Esophagus muscularis mucosa (tissue), 4 donors: ENCODE data around the gene TMEM126A.

Experiments
- EP300 ChIP-seq: sonication (generic); formaldehyde crosslinking; IDR thresholded peaks from one replicate; pipeline ENCODE4 v1.6.1; 2017; ENCODE audit warnings: antibody characterized with exemption
- POLR2A ChIP-seq: fragments of 450-650 bp; IDR thresholded peaks from one replicate; pipeline ENCODE4 v1.6.1; 2017; ENCODE audit warnings: antibody characterized with exemption, moderate library complexity, mild to moderate bottlenecking, low read depth
- POLR2AphosphoS5 ChIP-seq, 2 donors: sonication (generic); formaldehyde crosslinking; IDR thresholded peaks; one replicate each; pipeline ENCODE4 v1.6.1; 2017; ENCODE audit warnings: antibody characterized with exemption in 2 of 2
- TF ChIP-seq, protein P1 (sequence below), 3 experiments: fragments of 200-600 bp in 2 of 3; fragments of 450-650 bp in 1 of 3; sonication (generic) in 2 of 3; IDR thresholded peaks; one replicate each; pipeline ENCODE4 v1.5.1; 2017 to 2019; ENCODE audit warnings: antibody characterized with exemption in 3 of 3, mild to moderate bottlenecking in 2 of 3, moderate library complexity in 1 of 3

DNA sequence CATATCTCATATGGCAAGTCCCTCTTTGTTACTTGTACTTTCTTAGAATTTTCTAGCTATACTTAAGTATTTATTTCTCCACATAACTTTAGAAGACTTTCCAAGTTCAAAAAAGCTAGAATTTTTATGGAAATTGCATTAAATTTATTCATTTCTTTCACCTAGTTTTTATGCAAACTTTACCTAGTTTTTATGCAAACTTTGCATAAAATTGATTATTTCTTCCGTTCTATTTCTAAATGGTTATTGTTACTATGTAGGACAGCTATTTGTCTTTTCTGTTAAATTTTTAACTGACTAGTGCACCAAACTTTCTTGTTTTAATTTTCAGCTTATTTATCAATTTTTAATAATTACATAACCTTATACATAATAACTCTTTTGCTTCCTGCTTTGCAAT, 20.4 kb downstream of the TMEM126A start:
- TF ChIP-seq, protein P1, sequence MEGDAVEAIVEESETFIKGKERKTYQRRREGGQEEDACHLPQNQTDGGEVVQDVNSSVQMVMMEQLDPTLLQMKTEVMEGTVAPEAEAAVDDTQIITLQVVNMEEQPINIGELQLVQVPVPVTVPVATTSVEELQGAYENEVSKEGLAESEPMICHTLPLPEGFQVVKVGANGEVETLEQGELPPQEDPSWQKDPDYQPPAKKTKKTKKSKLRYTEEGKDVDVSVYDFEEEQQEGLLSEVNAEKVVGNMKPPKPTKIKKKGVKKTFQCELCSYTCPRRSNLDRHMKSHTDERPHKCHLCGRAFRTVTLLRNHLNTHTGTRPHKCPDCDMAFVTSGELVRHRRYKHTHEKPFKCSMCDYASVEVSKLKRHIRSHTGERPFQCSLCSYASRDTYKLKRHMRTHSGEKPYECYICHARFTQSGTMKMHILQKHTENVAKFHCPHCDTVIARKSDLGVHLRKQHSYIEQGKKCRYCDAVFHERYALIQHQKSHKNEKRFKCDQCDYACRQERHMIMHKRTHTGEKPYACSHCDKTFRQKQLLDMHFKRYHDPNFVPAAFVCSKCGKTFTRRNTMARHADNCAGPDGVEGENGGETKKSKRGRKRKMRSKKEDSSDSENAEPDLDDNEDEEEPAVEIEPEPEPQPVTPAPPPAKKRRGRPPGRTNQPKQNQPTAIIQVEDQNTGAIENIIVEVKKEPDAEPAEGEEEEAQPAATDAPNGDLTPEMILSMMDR (IDR thresholded peaks at IDR 0.05): no peak
- TF ChIP-seq POLR2A (no peak), POLR2AphosphoS5 (IDR thresholded peaks at IDR 0.05) (no peak), EP300 (no peak)
